Ascending aorta (tissue), 2 donors: ENCODE measurements around the gene TPP2. TPM values are rescaled to one million over a fixed set of nuclear protein-coding genes. Genes with fewer than 3 reads are reported as not detected.

Experiments used
- DNase-seq, 2 donors: peaks; one replicate each; pipeline ENCODE4 v3.0.0-alpha.2; 2019; ENCODE audit warnings: low spot score in 2 of 2
- H3K27ac ChIP-seq, 2 donors: fragments of 200-600 bp; sonication (generic); one replicate each; pipeline ENCODE4 v1.5.1; 2016 to 2017; ENCODE audit warnings: mild to moderate bottlenecking in 1 of 2
- H3K27me3 ChIP-seq: fragments of 200-600 bp; sonication (generic); one replicate; pipeline ENCODE4 v1.5.1; 2017
- H3K36me3 ChIP-seq, 2 donors: fragments of 200-600 bp; sonication (generic); one replicate each; pipeline ENCODE4 v1.5.1; 2016
- H3K4me1 ChIP-seq, 2 donors: fragments of 200-600 bp; sonication (generic); one replicate each; pipeline ENCODE4 v1.5.1; 2016 to 2017; ENCODE audit warnings: mild to moderate bottlenecking in 1 of 2
- H3K4me3 ChIP-seq, 2 donors: fragments of 200-600 bp; sonication (generic); one replicate each; pipeline ENCODE4 v1.5.1; 2016 to 2017; ENCODE audit warnings: mild to moderate bottlenecking in 1 of 2
- H3K9me3 ChIP-seq, 2 donors: fragments of 200-600 bp; sonication (generic); one replicate each; pipeline ENCODE4 v1.5.1; 2016
- CTCF ChIP-seq, 3 experiments: fragments of 200-600 bp in 2 of 3; fragments of 450-650 bp in 1 of 3; sonication (generic) in 2 of 3; IDR thresholded peaks; one replicate each; pipeline ENCODE4 v1.5.1; 2016 to 2019; ENCODE audit warnings: antibody characterized with exemption in 3 of 3, mild to moderate bottlenecking in 1 of 3, moderate library complexity in 1 of 3
- intact Hi-C: fragments of 100-400 bp; cut with DNase I; formaldehyde crosslinking; loops from one replicate; pipeline ENCODE4 v1.15.1; 2023
- total RNA-seq: library from RNA; depleted of rRNA; stranded (reverse); fragments of >200 nt; gene quantifications from one replicate; pipeline ENCODE4 v1.1.0, GENCODE V29; 2016

Gene TPP2
- total RNA-seq, 1 donor from 2014 or later: 21.4 TPM

- intact Hi-C loops: loop anchor here (1.0 to 10.0 kb wide), 5 partner anchors 176 to 1922 kb away; partner anchors contain the start of genes TEX30 and TMTC4
- Histone ChIP-seq H3K4me1 (peaks cover 3 to 18% of the 10 kb centered on the region in 2 donors), H3K9me3 (no peaks in the 10 kb centered on the region), H3K4me3 (peak overlapping the region; percentile 67 to 81), H3K27ac (peak overlapping the region; percentile 88 to 99), H3K27me3 (no peaks in the 10 kb centered on the region), H3K36me3 (no peaks in the 10 kb centered on the region)
- no peak for TF ChIP-seq CTCF (IDR thresholded peaks at IDR 0.05)
- DNase-seq: peak in 1 of 2 donors; percentile 68
Observed at GRCh38 chr13:102597029-102597961, 509 bp downstream of the TPP2 start.

GRCh38 chr13:102598061-102598460 is 1.3 kb downstream of the TPP2 start:
- H3K4me3 ChIP-seq: peak overlapping the region; percentile 67 to 81
- no peaks in the 10 kb centered on the region for H3K27me3 ChIP-seq
- no peaks in the 10 kb centered on the region for H3K9me3 ChIP-seq
- peaks cover 3 to 18% of the 10 kb centered on the region in 2 donors for H3K4me1 ChIP-seq
- H3K36me3 ChIP-seq: no peaks in the 10 kb centered on the region
- no peak for TF ChIP-seq CTCF (IDR thresholded peaks at IDR 0.05)
- intact Hi-C loops: loop anchor here (5.0 to 10.0 kb wide), 2 partner anchors 206 to 1073 kb away; no protein-coding TSS in a partner anchor
- H3K27ac ChIP-seq: peak overlapping the region in 1 of 2 donors; percentile 99
- DNase-seq: no peak

GRCh38 chr13:102599426-102600012 is 2.7 kb downstream of the TPP2 start:
- no peak overlapping the region for H3K4me3 ChIP-seq
- peaks cover 3 to 18% of the 10 kb centered on the region in 2 donors for H3K4me1 ChIP-seq
- no peak for TF ChIP-seq CTCF (IDR thresholded peaks at IDR 0.05)
- no peaks in the 10 kb centered on the region for H3K27me3 ChIP-seq
- no peak for DNase-seq
- no peak overlapping the region for H3K27ac ChIP-seq
- no peaks in the 10 kb centered on the region for H3K9me3 ChIP-seq
- H3K36me3 ChIP-seq: no peaks in the 10 kb centered on the region
- intact Hi-C loops: loop anchor here (5.0 to 10.0 kb wide), 2 partner anchors 207 to 1075 kb away; no protein-coding TSS in a partner anchor

- intact Hi-C loops: no loop called here
- H3K36me3 ChIP-seq: peaks cover 32 to 48% of the 10 kb centered on the region in 2 donors
- H3K27me3 ChIP-seq: no peaks in the 10 kb centered on the region
- DNase-seq: no peak
- no peak overlapping the region for H3K27ac ChIP-seq
- TF ChIP-seq CTCF (IDR thresholded peaks at IDR 0.05): no peak
- H3K4me1 ChIP-seq: no peaks in the 10 kb centered on the region
- H3K4me3 ChIP-seq: no peak overlapping the region
- no peaks in the 10 kb centered on the region for H3K9me3 ChIP-seq
Observed at GRCh38 chr13:102606537-102607309, 9.9 kb downstream of the TPP2 start.

- Histone ChIP-seq H3K27me3 (no peaks in the 10 kb centered on the region), H3K9me3 (no peaks in the 10 kb centered on the region), H3K27ac (no peak overlapping the region), H3K4me3 (no peak overlapping the region), H3K4me1 (peaks cover 0 to 3% of the 10 kb centered on the region in 2 donors), H3K36me3 (peaks cover 32 to 48% of the 10 kb centered on the region in 2 donors)
- intact Hi-C loops: no loop called here
- no peak for DNase-seq
- no peak for TF ChIP-seq CTCF (IDR thresholded peaks at IDR 0.05)
Observed at GRCh38 chr13:102608974-102609373, 12.2 kb downstream of the TPP2 start.
